ENCODE measurements around the gene FAM114A1. TPM values are rescaled to one million over a fixed set of nuclear protein-coding genes. Genes with fewer than 3 reads are reported as not detected.

Gene FAM114A1
- total and polyA plus RNA-seq, 12 donors = 8.0 to 35.5 (median 16.5) TPM

GRCh38 chr4:38891051-38891983, 23.7 kb downstream of the FAM114A1 start:
- DNase-seq = no peak
- Histone ChIP-seq H3K4me1 (peaks cover 0 to 17% (median 0%) of the 10 kb centered on the region in 9 donors), H3K9me3 (no peaks in the 10 kb centered on the region), H3K27ac (peak overlapping the region in 1 of 10 donors; percentile 11), H3K4me3 (no peak overlapping the region), H3K27me3 (no peaks in the 10 kb centered on the region), H3K36me3 (peaks cover 0 to 73% (median 3%) of the 10 kb centered on the region in 9 donors)
- TF ChIP-seq CTCF (IDR thresholded peaks at IDR 0.05) = no peak
- intact Hi-C loops (cut with DNase I) = no loop called here
- ATAC-seq = no peak
- WGBS, 2 donors = 93% methylated on average over 10 of the region's 10 CpGs

- TF ChIP-seq CTCF (IDR thresholded peaks at IDR 0.05) = no peak
- ATAC-seq (no peak), DNase-seq (no peak)
- intact Hi-C loops (cut with DNase I) = no loop called here
- 91 to 95% methylated on average over 7 of the region's 7 CpGs for WGBS, 2 donors
- Histone ChIP-seq H3K9me3 (no peaks in the 10 kb centered on the region), H3K4me1 (peaks cover 0 to 8% (median 0%) of the 10 kb centered on the region in 9 donors), H3K27me3 (no peaks in the 10 kb centered on the region), H3K27ac (no peak overlapping the region), H3K36me3 (peaks cover 0 to 80% (median 7%) of the 10 kb centered on the region in 9 donors), H3K4me3 (no peak overlapping the region)
Measured at GRCh38 chr4:38894322-38894982, 26.8 kb downstream of the FAM114A1 start.

DNA sequence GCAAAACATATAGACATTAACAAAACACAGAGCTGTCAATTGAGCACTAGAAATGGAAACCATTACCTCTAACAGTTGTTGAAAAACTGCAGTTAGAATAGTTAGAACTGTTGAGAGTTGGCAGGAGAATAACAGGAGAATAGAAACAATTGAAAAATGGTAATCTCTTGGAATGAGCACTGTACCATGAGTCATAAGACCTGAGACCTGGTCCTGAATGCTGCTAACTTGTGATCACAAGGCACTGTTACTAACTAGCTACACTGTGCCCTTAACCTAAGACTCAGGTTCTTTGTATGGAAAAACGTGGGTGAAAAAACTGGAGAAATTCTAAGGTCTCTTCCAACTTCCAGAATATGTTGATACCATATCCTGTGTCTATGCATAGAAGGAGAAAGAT, 29.3 kb downstream of the FAM114A1 start:
- Histone ChIP-seq H3K4me1 (no peaks in the 10 kb centered on the region), H3K4me3 (no peak overlapping the region), H3K27ac (no peak overlapping the region), H3K9me3 (no peaks in the 10 kb centered on the region), H3K36me3 (peaks cover 0 to 77% (median 4%) of the 10 kb centered on the region in 9 donors), H3K27me3 (no peaks in the 10 kb centered on the region)
- ATAC-seq (no peak), DNase-seq (no peak)
- WGBS, 2 donors = 77 to 84% methylated on average over 1 of the region's 1 CpG
- TF ChIP-seq CTCF (IDR thresholded peaks at IDR 0.05) = no peak
- intact Hi-C loops (cut with DNase I) = no loop called here

DNA sequence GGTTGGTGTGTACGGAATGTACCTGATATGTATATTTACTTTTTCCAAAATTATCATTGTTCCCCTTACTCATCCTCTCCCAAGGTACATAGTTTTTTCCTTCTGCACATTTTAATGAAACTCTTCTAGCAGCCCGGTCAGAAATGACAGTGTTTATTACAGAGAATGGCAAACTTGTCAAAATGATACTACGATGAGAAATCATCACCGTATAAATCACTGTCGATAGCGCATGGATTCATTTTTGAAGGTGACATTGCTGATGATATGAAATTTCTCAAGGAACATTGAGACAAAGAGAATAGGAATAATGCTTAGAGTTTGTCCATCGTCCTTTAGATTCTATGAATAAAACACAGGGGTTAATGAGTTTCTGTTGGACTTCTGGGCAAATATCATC, 30.6 kb downstream of the FAM114A1 start:
- Histone ChIP-seq H3K9me3 (no peaks in the 10 kb centered on the region), H3K27ac (no peak overlapping the region), H3K27me3 (no peaks in the 10 kb centered on the region), H3K4me1 (no peaks in the 10 kb centered on the region), H3K36me3 (peaks cover 0 to 65% (median 4%) of the 10 kb centered on the region in 9 donors), H3K4me3 (no peak overlapping the region)
- no peak for ATAC-seq
- no peak for DNase-seq
- TF ChIP-seq CTCF (IDR thresholded peaks at IDR 0.05) = no peak
- intact Hi-C loops (cut with DNase I) = no loop called here
- 94 to 98% methylated on average over 7 of the region's 7 CpGs for WGBS, 2 donors
